ENCODE measurements around the gene RMI1.
A peak's percentile ranks its signal among the peaks of the same experiment; 100 is the strongest.

Gene RMI1

DNA sequence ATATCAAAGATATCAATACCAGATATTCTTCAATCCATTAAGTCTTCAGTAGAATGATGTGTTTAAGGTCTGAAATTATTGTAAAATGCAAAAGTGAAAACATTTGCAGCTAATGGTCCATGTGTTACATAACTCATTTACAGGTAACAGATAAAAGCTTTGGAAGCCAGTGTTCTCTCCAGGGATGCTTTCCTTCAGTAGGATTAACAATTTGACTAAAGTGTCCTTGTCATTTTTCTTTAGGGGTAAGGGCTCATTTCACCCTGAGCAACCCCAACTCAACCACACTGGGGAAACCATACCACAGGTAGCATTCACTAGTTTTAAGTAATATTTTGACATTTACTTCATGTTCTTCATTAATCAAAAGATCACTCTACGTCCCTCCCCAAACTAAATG, 13.5 kb upstream of the RMI1 start:
- DNase-seq = no peak

DNA sequence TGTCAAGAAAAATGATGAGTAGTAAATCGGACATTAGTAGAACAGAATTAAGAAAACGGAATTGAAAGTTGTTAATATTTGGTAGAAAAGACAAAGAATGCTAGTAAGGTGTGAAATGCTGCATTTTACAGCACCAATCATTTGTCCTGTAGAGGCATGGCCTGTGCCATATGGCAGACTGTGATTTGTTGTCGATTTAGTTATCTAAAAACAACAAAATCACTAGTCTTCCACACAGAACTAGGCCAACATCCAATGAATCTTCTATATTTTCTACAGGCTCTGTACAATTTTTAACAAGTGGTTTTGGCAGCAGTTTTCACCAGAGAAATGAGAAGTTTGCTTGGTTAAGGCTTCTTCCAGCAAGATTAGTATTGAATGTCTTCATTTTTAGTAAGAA, 11.0 kb upstream of the RMI1 start:
- DNase-seq = no peak

DNA sequence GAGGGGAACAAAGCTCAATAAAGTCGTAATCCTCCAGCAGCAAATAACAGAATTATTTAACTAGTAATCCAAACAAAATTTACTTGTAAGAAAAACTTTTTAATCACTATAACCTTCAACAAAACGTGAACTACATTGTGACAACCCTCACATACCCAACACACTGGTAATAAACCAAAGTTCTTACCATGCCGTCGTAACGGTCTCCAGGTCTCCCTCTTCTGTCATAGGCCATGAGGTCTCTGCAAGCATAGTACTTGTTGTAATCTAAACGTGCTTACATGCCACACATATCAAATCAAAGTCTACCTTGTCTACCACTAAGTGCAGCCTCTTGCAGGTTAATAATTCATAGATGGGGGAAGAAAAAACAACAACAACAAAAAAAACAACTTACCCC, 9.1 kb upstream of the RMI1 start:
- DNase-seq = no peak

DNA sequence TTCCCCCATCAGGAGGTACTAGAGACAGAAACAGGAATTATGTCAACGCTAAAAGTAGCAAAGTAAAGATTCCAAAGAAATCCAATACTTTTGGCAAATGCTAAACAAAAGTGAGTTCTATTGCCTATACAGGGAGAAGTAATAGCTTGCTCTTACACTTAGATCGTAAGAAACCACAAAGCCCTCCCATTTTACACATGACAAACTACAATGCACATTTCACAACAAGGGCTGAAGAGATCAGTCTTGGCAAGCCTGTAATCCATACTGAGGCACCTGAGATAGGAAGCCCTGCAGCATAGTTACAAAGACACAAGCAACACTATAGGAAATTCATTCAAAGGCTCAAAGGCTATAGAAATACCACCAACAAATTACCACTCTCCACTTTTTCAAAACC, 8.3 kb upstream of the RMI1 start:
- no peak for DNase-seq

DNA sequence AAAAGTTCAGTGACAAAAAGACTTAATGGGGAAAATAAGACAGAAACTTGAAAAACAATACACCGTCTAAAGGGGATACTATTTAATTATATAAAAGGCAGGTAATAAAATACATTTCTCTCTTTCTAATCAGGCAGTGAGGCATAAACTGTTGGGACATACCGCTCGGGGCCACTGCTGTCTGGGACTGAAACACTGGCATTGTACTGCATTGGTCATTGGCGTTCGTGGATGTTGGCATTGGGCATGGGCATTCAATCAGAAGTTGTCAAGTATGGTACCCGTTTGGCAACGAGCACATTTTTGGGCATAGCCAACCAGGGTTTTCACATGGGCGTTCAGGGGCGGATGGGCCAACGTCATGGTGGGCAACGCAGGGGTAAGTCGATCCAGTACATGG, 5.3 kb upstream of the RMI1 start:
- DNase-seq = no peak

DNA sequence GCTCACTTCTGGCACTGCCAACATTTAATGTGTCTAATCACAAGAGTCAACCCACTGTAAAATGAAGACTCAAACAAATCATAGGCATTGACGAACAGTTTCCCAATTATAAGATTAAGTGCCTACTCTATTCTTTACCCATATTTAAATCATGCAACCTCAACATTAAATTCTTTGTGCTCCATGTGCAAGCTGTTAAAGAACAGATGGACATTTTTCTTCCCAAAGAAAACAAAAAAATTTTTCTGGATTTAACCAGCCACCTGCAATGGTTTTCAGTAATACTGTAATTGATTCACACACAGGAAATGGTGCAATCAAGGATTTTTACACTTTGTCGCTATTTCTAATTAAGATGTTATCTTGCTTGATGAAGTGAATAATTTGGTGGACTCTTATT, 4.2 kb upstream of the RMI1 start:
- no peak for DNase-seq

DNA sequence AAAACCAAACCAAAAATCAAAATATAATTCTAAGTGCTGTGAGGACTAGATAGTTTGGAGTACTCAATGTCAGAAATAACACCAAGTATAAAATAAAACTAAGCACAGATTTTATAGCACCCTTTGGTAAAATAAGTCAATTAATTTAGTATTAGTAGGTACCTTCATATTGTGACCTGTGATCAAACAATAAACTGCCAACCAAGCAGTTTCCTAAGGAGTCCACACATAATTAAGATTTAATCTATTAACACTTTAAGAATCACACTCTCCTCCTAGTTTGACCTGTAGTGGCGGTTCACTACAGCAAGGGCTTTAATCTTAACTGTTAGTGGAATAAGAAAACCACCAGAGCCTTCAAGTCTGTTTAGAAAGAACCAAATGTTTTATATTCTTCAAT, 3.4 kb upstream of the RMI1 start:
- DNase-seq = no peak

DNA sequence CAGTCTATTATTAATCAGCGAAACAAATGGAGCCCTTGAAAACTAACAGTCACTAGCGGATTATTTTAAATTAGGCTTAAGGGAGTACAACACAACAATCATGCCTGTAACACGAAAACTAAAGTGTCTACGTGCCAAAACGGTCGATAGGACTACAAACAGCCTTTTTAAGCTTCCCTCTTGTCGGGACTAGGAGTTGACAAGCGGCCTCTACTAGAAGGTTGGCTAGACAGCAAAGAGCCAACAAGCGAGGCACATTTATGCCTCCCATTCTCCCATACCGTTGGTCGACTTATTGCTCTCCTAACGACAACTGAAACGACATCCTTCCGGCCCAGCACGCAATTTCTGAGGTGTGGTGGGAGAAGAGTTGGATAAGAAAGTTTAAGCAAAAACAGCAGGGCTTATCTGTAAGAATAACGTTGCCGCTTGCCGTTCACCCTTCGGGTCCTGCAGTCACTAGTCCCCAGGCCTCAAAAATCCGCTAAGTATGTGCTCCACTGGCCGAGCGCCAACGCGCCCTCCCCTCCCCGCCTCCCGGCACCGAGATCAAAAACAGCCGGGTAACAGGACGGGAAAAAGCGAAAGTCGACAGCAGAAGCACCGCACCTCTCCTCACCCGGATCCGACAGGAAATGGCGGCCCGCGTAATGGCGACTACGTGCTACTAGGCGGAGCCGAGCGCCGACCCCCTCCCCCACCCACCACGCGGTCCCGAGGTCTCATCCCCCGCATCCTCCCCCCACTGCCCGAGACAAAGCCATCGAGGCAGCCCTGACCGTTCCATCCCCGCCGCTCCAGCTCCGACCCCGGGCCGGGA, 1.4 kb upstream of the RMI1 start:
- peak in 57 of 58 donors; percentile 17 to 86 (median 72) for DNase-seq

DNA sequence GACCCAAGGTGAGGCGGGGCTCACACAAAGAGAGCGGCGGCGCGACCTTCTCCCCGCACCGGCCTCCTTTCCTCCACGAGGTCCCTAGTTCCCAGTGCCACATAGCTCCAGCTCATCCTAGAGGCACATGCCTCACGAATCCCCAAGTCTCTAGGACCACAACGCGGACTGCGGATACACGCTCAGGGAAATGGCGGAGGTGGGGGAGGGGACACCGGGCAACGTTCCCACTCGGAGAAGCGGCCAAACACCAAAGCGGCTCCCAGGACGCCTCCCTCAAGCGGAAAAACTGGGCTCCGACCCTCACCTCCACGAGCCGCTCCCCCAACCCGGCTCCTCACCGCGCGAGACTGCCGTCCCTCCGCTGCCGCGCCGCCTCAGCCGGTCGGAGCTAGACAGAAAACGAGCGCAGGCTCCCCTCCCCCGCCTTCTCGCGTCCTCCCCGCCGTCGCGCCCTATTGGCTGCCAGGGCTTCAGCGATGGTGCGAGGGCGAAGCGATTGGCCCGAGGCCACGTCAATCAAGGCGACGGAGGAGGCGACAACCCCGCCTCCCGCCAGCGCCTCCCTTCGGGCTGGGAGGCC, 702 bp upstream of the RMI1 start, which contains the start of gene HNRNPK:
Gene HNRNPK, minus strand, starts transcription at position 404 of the 583 bp plus-strand sequence. CDS start 1,963 bp downstream, outside the sequence.
- peak; percentile 83 to 100 (median 98) for DNase-seq

DNA sequence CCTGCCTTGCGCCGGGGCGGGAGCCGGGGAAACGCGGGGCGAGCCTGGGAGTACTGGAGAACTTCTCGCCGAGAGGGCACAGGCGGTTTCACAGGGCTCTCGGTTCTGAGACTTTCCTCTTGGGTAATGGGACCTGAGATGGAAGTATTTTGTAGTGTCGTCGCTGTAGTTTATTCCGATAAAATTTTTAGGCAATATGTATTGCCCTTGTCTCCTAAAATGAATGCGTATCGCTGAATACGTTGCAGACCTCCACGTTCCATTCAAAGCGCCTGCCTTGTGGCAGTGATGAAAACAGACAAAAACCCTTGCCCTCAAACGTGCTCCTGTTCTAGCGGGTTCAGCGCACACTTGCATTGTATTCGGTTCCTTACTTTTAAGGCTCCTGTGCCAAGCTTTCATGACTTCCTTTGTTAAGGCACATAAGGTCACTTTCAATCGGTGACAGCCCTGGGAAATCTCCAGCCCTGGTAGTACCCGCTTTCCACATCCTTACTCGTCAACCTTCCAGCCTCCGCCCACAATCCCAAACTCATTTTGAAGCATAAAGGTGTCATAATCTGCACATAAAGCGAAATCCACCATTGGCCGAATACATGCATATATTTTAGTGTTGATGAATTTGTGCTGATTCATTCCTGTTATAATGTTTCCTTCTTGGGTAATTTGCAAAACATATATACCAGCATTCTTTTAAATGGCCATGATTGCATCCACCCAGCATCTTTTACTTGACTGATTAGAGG, 694 bp downstream of the RMI1 start:
- peak in 14 of 58 donors; percentile 2 to 71 (median 40) for DNase-seq

DNA sequence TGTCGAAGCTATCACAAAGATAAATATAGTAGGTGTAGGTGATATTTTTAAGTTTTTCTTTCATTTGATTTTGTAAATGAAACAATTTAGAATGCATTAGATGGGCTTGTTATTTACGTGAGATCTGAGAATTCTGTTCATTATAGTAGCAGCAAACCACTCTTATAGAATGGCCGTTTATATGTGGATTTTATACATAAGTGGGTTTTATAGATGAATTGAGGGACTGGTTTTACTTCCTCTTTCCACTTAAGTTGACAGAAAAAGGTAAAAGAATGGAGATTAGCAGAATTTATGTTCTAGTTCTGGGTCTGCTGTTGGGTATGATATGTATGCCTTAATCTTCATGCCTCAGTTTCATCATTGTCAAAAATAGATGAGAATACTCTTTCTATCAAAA, 5.6 kb downstream of the RMI1 start:
- no peak for DNase-seq

DNA sequence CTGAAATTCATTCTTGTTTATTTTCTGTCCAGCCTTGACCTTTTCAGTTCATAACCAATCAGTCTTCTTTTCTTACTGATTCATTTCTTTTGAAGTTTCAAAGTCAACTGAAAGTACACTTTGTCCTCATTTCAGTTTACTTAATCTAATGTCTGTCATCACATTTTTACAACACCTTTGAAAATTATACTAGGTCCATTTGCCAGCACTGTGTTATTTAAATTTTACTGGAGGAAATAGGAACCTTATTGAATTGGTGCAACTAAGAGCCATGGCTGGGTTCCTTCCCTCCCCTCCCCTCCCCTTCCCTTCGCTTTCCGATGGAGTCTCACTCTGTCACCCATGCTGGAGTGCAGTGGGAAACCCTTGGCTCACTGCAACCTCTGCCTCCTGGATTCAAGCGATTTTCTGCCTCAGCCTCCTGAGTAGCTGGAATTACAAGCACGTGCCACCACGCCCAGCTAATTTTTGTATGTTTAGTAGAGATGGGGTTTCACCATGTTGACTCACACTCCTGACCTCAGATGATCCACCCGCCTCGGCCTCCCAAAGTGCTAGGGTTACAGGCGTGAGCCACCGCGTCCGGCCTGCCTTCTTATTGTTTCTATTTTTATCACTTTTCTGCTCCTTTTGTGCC, 6.3 kb downstream of the RMI1 start:
- no peak for DNase-seq

DNA sequence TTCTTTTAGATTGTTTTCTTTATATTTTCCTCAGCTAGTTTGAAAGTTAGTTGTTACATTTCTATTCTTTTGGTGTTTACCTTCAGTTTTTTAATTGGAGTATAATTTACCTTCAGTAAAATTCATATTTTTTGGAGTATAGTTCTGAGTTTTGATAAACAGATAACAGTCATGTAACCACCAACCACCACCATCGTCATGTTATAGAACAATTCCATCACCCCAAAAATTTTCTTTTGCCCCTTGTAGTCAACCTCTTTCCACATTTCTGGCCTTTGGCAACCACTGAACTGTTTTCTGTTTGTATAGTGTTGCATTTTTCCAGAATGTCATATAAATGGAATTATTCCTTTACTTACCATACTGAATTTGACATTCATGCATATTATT, 6.8 kb downstream of the RMI1 start:
- DNase-seq = no peak

DNA sequence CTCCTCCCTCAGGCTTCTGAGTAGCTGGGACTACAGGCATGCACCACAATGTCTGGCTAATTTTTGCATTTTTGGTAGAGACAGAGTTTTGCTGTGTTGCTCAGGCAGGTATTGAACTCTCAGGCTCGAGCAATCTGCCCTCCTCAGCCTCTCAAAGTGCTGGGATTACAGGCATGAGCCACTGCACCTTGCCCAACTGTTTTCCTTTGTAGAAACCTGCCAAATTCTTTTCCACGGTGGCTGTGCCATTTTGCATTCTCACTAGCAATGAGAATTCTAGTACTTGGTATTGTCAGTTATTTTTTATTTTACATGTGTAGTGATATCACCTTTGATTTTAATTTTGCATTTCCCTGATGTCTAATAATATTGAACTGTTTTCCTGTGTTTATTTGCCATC, 7.8 kb downstream of the RMI1 start:
- no peak for DNase-seq

DNA sequence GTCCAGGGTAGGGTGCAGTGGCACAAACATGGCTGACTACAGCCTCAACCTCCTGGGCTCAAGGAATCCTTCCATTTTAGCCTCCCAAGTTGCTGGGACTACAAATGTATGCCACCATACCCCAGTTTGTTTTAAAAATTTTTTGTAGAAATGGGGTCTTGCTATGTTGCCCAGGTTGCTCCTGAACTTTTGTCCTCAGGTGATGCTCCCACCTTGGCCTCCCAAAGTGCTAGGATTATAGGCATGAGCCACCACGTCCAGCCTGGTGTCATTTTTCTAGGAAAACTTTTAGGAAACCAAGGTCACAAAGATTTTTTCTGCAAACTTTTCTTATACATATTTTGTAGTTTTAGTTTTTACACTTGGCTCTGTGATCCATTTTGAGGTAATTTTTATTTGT, 10.8 kb downstream of the RMI1 start:
- no peak for DNase-seq

DNA sequence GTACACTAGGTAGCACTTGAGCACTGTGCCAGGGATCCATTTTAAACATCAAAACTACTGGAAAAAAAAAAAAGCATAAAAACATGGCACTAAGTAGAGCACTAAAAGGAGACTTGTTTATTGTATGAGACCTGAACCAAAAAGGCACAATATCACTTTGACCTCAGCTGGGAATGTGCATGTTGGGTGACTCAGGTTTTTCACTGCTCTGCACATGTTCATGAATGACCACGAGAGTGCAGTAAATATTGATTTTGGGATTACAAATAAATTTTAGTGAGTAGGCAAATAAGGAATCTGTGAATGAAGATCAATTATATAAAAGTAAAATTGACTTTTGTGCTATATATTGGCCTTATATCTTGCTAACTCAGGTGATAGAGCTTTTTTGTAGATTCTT, 11.8 kb downstream of the RMI1 start:
- no peak for DNase-seq

DNA sequence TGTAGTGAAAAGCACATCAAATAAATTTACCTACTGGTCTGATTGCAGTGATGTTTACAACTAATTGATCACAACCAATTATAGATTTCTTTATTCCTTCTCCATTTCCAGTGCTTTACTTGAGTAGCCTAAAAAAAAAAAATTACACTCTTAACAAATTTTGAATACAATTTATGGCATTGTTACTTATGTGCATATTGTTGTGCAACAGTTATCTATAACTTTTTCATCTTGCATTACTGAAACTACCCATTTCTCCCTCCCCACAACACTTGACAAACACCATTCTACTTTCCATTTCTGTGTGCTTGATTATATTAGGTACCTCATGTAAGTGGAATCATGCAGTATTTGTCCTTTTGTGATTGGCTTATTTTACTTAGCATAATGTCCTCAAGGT, 12.3 kb downstream of the RMI1 start:
- DNase-seq = no peak

DNA sequence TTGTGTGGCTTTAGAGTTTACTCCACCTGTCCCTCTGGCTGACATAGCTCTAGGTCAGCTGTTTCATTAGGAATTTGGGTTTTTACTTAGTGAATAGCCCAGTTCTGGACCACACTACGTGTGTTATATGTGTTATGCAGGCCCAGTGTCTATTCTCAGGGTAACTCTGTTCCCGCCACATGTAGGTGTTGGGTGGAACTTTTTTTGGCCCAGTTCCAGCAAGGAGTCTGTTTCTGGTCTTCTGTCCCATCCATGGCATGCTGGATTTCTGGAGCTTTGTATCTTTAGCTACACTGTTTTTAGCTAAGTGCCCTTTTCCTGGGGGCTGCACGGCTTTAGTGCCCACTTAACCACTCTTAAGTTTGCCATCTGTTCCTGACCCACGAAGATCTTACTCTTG, 15.5 kb downstream of the RMI1 start:
- no peak for DNase-seq

DNA sequence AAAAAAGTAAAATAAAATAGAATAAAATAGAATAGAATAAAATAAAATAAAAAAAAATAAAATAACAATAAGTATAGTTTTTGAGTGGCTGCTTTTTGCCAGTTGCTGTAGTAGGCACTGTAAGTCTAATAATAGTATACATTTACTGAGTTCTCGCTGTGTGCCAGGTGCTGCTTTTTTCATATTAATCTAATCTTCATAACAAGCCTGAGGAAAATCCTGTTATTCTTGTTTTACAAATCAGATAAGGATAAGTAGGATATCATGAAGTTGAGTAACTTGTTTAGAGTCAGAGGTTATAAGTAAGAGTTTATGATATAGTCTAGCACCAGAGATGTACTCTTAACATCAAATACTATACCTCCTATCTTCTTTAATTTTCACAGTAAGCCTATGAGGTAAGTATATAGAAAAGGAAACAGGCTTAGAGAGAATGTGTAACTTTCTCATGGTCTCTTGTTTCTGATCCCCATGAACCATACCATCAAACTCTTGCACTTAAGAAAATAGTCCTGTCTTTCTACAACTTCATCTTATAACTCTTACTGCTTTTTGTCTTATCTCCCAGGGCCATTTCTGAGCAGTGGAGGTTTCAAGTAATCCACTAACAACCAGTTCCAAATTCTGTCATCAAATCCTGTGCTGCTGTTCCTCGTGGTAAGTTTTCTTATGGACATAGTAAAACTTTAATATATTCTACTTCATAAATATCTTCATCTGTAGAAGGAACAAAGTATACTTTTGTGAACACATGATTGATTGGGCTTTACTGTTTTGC, 18.7 kb downstream of the RMI1 start:
- no peak for DNase-seq

DNA sequence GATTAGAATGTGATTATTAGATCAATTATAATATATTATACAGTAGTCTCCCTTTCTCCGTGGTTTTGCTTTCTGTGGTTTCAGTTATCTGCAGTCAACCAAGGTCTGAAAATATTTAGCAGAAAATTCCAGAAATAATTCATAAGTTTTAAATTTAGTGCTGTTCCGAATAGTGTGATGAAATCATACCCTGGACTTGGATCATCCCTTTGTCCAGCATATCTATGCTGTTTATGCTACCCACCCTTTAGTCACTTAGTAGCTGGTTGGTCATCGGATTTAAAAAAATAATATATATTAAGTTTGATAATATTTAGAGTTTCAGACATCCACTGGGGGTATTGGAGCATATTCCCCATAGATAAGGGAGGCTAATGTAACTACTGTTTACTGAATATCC, 19.6 kb downstream of the RMI1 start:
- DNase-seq = no peak

DNA sequence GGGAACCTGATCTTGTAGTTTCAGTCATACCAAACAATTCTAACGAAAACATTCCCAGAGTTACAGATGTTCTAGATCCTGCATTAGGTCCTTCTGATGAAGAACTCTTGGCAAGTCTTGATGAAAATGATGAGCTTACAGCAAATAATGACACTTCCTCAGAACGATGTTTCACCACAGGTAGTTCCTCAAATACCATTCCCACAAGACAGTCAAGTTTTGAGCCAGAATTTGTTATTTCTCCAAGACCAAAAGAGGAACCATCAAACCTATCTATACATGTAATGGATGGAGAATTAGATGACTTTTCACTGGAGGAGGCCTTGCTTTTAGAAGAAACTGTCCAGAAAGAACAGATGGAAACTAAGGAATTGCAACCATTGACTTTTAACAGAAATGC, 21.0 kb downstream of the RMI1 start:
- no peak for DNase-seq

Data from anterior cingulate cortex (tissue), 58 donors.